Activated T-helper 9 cell treated with anti-CD3 and anti-CD28 coated beads, Interleukin-2, amount 50 U/mL, for 16 hours (primary cell): ENCODE measurements around the gene MACROD2.

ENCODE experiments used
- DNase-seq: peaks from one replicate; pipeline ENCODE4 v3.0.0-alpha.2; 2020; ENCODE audit warnings: low read depth

The MACROD2 gene

DNA sequence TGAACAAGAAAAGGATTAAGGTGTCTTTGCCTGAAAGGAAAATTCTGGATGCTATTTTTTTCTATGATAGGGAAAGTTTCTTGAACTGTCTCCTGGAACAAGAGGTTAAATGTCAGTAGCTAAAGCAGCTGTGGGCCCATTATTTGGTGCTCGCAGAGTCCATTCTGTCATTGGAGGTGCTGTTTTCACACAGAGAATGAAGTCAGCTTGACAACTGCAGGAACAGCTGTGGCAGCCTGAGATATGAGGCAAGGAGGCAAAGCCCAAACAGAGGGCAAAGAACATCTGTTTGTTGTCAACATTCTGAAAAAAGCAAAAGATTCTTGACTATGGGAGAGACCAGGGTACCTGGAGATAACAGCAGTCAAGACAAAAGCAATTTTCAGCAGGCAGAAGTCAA, 2029.8 kb downstream of the MACROD2 start:
- DNase-seq, result no peak

DNA sequence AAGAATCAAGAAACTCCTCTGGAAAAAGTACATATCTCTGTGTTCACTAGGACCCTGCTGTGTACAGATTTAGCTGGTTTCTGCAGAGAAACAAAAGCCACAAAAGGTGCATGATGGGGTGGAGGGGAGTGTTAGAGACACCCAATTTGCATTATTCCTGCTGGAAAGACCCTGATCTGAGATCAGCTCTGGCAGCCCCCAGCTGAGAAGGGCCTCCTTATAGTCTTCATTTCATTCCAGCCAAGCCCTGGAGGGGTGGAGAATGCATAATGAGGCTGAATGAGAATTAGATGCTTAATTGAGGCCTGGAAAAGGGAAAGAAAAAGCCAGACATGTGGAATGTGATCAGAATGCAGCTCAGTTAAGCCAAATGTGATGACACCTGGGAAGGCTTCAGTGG, 2032.4 kb downstream of the MACROD2 start:
- DNase-seq, result no peak

DNA sequence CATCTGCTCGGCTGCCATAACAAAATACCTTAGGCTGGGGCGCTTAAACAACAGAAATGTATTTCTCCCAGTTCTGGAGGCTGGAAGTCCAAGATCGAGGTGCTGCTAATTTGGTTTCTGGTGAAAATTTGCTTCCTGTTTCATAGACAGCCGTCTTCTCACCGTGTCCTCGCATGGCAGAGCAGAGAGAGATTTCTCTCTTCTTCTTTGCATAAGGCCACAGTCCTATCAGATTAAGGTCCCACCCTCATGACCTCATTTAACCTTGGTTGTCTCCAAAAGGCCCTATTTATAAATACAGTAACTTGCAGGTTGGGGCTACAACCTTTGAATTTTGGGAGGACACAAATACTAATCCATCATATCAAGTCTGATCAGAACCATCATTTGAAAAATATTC, 2033.6 kb downstream of the MACROD2 start:
- DNase-seq, result no peak

DNA sequence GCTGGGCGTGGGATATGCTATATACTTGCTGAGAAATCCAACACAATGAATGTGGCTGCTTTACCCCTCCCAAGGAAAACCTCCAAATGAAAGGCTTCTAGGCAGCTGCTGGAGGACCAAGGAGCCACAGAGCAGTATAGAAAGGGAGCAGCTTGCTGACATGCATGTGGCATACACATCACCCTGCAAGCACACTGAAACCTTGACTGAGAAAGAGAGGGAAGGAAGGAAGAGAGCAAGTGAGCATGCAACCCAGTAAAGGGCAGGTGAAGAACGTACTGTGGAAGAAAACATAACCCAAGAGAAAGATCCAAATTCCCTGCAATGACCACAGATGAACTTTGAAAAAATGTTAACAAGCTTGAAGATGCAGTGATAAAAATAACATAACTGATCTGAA, 2034.9 kb downstream of the MACROD2 start:
- no peak for DNase-seq

DNA sequence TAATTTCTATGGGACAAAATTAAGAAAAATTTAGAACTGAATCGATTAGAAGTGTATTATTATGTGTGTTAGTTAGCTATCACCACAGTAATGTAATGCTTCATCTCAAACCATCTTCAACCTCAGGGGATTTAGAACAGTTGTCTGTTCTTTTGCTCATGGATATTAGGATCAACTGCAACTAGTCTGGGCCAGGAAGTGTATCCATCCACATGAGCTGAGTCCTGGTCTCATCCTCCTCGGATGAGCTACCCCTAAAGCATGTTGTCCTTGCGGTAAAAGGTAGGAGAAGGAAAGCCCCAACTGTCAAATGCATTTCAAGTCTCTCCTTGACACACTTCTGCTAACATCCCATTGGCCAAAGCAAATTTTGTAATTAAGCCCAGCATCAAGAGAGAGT, 2040.3 kb downstream of the MACROD2 start:
- no peak for DNase-seq

DNA sequence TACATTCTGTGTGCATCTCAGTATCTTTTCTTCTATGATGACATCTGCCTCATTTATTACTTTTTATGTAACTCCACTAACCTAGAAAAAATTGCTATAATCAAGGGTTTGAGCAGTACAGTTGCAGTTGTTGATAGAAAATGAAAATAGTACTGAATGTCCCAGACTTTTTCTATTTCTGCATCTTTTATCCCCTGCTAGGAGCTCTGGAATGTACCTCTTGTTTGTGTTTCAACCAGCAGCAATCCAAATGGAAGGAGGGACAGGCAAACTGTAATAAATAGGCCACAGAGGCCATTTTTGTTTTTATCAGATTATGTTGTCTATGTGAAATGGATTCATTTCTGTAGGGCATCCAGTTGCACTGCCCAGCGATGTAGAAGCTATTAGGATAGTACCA, 2041.0 kb downstream of the MACROD2 start:
- DNase-seq, result no peak

DNA sequence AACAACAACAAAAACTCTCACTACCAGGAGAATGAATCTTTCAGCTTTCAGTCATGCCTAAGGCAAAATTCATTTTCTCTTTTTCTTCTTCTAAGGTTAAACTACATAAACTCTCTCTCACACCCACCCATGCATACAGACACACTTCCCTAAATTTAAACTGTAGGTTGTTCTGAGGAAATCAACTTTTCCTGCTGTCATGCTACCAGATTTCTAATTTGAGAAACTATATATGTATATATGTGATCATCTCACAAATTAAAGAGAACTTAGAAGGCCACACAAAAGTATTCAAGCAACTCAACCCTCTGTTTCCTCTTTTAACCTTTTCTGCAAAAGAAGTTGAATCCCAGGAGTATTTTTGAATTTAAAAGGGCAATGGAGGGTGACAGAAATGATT, 2045.4 kb downstream of the MACROD2 start:
- DNase-seq, result no peak

DNA sequence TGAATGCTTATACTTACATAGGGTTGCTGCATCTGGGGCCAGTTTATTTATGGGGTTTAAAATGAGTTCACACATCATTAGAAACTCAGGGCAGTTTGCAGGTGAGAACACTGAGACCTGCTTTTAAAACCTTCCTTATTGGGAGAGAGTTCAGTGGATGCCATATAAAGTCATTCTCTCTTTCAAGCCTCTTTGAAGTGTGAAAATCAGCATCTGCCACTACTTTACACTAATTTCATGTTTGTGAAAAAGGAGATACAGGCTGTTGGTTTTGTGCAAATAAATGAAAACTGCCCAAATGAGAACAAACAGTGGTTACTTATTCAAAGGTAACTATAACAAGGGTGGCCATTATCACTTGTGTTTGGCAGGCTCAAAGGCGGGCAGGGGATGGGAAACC, 2047.4 kb downstream of the MACROD2 start:
- no peak for DNase-seq

DNA sequence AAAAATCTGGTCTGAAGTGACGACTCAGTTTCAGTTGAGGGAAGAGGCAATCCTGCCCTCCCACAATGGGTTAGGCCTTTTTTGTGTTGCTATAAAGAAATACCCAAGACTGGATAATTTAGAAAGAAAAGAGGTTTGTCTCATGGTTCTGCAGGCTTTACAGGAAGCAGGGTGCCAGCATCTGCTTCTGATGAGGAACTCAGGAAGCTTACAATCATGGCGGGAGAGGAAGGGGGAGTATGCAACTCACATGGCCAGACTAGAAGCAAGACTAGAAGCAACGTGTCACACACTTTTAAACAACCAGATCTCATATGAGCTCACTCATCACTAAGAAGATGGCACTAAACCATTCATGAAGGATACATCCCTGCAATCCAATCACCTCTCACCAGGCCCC, 2048.6 kb downstream of the MACROD2 start:
- DNase-seq, result no peak

DNA sequence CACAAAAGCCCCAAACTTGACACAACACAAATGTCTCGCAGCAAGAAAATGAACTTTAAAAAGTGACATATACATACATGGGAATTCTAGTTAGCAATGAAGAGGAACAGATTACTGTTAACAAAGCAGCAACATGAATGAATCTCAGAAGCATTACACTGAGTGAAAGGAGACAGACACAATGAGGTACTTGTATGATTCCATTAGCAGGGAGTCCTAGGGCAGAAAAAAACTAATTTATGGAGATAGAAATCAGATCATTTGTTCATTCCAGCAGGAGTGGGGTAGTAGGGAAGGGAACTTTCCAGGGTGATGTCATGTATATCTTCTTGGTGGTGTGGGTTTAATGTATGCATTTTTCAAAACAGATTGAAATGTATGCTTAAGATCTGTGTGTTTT, 2053.6 kb downstream of the MACROD2 start:
- DNase-seq, result no peak

DNA sequence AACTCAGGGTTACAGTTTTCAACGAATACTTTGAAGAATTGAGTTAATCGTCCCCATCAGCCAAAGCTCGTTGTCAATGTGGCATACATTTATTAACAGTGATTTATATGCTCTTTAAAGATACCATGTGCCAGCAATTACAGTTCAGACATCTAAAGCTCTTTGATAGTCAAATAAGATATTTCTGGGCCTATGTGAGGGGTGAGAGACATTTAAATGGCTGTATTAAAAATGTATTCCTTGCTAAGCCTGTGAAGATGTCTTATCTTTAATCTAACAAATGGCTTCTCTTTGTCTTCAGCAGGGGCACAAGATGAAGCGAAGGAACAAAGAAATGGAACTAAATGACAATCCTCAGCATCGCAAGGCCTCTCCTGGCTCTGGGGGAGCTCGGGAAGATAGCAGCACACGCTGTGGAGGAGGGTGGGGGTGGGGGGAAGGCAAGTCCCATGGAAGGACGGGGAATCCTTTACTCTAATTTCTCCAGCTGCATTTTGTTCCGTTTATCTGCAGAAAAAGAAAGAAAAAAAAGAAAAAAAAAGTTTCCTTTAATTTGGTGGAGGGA, 2054.3 kb downstream of the MACROD2 start:
- no peak for DNase-seq

DNA sequence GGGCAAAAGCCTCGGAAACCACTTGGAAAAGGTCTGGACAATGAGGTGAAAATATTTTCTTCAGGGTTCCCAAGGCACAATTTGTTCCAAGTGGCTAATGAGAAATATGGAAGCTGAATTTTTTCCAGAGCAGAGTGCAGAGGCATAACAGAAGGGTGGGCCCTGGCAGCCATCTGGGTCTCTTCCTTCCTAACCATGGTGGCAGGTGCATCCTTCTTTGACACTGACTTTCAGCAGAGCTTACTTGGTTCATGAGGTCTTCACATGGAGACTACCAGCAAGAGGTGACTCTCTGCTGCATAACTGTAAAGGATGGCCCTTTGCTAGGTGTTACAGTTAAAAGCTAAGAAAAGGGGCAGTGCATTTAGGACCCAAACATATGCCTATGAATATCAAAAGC, 2055.1 kb downstream of the MACROD2 start:
- DNase-seq, result no peak

DNA sequence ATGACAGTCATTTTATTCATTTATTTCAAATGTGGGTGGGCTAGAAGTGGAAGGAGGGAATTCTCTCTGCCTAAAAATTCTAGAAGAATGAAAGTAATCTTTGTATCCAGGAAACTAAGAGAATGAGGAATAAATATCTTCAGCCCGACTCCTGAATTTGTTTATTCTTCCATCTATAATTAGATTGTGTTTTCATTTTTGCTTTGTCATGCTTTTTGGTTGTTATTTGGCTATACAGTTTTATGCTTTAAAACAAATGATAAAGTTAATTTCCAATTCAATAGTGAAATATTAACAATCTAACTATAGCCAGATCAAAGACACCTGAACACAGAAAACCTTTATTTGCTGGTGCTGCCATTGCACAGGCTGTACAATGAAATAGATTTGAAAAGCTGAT, 2056.7 kb downstream of the MACROD2 start:
- no peak for DNase-seq

DNA sequence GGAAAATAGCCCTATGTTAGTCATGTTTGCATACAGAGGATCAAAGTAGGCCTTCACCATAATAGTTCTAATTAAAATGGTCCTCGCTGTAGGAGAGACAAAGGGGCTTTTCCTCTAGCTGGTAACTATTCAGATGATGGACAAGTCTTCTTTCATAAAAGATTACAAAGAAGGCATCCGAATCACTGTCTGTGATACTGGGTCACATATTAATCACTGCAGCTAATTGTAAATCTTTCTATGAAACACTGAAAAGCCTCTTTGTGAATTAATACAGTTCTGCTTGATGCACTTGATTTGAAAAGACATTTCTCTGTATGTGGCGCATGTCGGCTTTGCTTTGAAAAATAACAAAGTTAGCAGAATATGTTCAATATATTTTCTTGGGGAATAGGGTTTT, 2057.1 kb downstream of the MACROD2 start:
- DNase-seq, result no peak

DNA sequence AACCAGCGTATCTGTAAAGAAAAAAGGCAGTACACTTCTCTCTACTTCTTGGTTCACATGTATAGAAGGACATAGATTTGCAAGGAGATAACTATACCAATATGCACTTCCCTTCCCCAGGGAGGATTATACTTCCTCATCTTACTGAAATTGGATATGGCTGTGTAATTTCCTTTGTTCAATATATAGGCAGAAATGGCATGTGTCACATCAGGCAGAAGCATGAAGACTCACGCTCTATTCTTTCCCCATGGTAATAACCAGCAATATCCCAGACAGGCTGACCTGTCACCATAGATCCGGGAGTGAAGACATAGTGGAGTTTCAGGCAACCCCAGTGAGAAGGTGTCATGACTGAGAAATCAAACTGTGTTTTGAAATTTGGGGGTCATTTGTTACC, 2059.7 kb downstream of the MACROD2 start:
- no peak for DNase-seq

DNA sequence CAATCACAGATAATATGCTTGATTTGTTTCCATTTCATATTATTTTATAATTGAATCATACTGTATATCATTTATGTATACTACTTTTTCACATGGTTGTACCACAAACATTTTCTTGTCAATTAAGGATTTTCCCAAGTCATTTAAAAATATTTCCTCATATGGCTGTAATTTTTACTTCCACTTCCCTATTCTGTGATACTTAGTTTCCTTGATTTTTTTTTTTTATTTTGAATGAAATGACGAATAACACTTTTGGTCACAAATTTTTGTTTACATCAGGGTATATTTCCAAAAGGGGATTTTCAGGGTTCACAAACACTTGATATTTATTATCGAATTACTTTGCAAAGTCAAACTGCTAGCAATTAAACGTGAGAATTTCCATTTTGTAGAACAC, 2062.3 kb downstream of the MACROD2 start:
- no peak for DNase-seq

DNA sequence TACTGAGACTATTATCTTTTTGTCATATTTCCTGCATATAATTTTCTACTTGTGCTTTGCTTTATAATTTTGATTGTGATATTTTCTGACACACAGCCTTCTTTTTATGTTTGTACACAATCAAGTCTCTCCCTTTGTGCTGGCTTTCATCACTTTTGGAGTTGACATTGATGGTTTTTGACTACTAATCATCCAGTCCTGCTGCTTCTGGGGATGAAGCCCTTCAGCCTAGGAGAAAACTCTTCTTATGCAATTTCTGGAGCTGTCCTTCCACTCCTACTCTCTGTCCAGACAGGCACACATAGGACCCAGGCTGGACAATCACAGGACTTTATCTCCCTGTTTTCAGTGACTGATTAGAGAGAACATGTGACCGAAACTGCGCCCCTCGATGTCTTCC, 2063.0 kb downstream of the MACROD2 start:
- DNase-seq, result no peak

DNA sequence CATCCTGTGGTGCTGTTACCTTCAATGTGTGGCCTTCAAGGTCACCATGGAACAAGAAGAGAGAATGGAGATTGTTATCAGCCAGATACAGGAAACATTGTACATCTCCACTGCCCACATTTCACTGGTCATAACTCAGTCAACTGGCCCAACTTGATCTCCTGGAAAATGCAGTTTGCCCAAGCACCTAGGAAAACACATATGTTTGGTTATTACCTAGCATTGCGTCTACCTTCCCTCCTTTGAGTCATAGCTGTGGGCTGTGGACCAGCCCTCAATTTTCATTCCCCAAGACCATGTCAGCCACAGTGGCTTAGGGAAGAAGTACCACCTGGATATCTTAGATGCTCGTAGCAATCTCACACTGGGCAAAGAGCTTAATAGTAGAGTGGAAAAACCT, 2064.5 kb downstream of the MACROD2 start:
- DNase-seq, result no peak

DNA sequence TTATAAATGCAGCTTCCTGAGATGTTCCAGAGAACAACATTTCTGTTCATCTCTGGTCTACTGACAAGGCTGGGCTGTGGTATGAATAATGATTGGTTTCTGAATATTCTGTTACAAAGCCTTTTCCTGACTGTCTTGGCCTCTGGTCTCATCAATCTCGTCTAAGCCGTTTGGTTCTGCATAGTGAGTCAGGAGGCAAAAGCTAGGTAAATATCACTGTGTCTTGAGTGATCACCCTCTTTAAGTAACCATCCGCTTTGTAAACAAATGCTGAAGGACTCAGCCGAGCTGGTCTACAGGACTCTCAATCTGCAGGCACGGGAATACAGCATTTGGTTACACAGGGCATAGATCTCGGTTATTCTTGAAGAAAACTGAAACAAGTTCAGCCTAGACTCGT, 2066.0 kb downstream of the MACROD2 start:
- no peak for DNase-seq

DNA sequence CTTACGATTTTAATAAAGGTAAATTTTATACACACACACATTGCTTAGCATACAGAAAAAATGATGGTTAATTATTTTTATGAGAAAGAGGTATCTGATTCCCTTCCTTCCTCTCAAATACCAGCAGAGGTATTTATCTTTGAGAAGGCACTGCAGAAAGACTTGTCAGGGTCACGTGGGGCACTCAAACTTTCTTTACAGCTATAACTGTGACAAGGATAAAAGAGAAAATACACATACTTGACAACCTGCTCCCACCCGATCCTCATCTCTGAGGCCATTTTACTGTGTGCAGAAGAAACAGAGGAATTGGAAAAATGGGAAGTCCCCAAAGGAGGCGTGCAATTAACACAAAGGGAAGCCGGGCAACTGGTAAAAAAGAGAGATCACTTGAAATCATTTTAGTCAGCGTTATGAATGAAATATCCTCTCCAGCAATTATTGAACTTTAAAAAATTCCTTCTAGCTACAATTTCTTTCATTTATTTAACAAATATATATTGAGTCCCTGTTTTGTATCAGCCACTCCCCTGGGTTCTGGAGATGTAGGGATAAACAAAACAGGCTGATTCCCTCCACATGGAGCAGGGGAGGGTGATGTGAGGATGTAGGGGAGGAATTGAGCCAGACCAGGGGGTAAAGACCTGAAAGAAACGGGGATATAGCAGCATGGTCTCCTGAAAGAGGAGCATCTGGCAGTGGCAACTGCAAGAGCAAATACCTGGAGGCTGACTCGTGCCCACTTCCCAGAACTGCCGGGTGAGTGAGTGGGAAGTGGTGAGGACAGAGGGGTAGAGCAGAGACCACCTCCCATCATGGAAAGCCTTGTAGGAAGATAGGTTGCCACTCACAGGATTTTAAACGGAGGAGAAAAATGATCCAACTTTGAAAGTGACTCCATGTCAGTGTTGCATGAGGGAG, 2067.6 kb downstream of the MACROD2 start:
- no peak for DNase-seq

DNA sequence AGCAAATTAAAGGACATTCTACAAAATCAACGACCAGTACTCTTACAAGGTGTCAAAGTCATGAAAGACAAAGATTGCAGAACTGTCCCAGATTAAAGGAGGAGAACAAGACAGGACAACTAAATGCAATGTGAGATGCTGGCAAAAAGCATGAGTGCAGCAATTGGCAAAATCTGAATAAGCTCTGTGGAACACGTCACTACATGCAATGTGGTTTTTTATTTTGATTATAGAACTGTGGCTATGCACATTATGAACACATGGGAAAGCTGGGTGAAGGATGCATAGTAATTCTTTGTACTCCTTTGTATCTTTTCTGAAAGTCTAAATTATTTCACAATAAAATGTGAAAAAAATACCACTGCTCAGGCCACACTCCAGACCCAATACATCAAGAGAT, 2068.6 kb downstream of the MACROD2 start:
- DNase-seq, result no peak

DNA sequence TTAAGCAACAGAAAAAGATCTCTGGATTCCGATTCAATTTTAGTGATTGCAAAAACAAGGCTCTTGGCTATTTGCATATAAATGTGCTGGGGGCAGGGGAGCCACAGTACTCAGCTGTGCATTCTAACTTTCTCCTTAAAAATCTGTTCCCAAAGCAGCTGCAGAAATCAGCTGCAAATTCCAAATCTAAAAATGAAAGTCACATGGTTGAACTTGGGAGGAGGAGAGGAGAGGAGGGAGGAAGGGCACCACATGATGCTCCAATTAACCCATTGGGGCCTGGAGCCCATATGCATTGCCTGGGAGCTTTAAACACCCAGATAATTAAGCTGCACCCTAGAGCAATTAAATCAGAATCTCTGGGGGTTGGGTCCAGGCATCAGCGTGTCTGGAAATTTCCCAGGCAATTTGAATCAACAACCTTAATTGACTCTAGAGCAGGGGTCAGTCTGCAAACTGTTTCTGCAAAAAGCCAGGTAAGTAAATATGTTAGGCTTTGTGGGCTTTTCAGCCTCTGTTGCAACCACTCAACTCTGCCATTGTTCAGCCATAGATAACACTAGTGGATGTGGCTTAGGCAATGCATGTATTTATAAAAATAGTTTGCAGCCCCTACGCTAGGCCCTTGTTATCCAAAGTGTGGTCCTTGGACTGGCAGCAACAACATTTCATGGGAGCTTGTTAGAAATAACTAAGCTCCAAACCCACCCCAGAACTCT, 2069.8 kb downstream of the MACROD2 start:
- DNase-seq, result no peak

DNA sequence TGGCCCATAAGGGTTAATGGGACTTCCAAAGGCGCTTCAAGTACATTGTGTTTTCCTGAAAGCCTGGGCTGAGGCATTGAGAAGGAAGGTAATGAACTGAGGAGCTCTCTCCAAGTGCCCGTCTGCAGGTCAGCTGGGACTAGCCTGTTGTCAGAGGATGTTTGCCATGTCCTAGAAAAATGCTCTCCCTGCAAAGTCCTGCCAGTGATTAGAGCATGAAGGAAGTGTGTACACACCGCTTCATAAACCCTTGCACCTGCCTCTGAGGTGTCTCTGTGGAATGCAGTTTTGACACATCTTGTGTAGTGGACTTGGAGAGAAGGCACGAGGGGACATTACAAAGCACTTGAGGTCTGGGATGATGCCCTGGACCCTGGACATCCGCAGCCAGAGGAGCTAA, 2071.3 kb downstream of the MACROD2 start:
- DNase-seq, result no peak
